GM19238 (cell line): Measurements from ENCODE around the gene TRABD.
"Not testable (repeated sequence)": the region's sequence is repeated elsewhere in the genome, so short reads cannot be mapped to it uniquely, and the experiment has no call there.

Experiments
- DNase-seq: peaks from one replicate; pipeline ENCODE4 v3.0.0; 2011; ENCODE audit warnings: low spot score; ENCODE audit not compliant: insufficient read length

The TRABD gene, protein sequence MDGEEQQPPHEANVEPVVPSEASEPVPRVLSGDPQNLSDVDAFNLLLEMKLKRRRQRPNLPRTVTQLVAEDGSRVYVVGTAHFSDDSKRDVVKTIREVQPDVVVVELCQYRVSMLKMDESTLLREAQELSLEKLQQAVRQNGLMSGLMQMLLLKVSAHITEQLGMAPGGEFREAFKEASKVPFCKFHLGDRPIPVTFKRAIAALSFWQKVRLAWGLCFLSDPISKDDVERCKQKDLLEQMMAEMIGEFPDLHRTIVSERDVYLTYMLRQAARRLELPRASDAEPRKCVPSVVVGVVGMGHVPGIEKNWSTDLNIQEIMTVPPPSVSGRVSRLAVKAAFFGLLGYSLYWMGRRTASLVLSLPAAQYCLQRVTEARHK

DNA sequence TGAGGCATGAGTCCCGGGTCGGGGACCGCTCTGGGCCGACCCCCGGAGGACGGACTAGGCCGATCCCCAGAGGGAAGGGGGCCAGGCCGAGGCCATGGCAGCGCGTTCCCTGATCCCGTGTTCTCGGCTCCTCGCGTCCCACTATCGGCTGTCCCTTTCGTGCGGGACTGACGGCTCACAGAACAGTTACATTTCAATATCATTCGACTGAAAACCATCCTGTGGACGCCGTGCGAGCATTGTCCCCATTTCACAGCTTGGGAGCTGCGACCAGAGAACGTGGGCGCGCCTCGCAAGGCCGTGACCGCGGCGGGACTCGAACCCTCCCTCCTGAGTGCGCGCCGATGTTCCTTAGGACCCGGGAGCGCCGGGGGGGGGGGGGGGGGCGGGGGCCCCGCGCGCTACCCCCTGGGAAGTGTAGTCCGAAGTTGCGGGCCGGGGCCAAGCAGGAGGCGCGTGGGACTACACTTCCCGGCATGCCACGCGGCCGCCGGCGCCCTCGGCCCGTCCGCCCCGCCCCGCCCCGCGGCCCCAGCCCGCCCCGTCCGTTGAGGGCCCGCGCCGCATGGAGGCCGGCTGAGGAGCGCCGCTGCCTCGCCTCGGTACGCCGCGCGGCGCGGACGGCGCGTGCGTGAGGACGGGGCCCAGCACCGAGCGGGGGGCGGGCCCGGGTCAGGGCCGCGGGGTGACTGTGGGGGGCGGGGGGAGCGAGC, at the start of gene TRABD:
Gene TRABD, plus strand, starts transcription at position 539 of the 713 bp plus-strand sequence. CDS start 7,148 bp downstream, outside the sequence.
- peak; percentile 98 for DNase-seq

DNA sequence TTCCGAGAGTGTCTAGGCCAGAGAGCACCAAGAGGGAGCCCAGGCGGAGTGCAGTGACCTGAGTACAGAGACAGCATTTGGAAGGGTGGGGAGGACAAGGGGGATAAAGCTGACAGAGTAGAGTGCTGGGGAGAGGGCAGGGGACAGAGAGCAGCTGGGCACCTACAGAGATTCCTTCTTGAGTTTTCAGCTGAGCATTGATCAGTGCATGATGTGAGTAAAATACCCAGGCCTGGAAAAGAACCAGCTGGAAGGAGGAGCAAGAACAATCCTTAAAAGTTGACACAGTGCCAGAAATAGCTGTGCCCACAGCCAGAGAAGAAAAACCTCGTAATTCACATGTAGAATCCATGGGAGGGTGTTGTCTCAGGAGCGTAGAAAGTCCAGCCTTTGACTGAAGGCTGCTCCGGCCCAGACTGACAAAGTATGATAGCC, 49.1 kb upstream of the TRABD start:
- DNase-seq = no peak

DNA sequence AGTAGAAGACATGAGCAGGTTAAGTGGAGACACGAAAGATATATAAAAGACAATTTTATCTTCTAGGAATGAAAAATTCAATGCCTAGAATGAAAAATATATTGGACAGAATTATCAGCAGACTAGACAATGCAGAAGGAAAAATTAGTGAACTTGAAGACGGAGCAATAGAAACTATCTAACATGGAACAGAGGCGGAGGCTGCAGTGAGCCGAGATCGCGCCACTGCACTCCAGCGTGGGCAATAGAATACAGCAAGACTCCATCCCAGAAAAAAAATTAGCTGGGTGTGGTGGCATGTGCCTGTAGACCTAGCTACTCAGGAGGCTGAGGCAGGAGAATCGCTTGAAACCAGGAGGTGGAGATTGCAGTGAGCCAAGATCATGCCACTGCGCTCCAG, 48.4 kb upstream of the TRABD start:
- not testable (repeated sequence) for DNase-seq

DNA sequence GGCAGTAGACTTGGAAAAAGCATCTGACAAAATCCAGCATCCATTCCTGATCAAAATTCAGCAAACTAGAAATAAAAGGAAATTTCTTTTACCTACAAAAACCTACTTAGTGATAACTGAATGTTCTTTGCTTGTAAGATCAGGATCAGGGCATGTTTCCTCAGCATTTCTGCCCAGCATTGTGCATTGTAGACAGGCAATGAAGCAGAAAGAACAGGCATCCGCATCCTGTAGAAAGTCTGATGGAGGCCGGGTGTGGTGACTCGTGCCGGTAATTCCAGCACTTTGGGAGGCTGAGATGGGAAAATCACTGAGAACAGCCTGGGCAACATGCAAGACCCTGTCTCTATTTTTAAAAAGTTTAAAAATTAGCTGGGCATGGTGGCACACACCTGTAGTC, 47.7 kb upstream of the TRABD start:
- no peak for DNase-seq

DNA sequence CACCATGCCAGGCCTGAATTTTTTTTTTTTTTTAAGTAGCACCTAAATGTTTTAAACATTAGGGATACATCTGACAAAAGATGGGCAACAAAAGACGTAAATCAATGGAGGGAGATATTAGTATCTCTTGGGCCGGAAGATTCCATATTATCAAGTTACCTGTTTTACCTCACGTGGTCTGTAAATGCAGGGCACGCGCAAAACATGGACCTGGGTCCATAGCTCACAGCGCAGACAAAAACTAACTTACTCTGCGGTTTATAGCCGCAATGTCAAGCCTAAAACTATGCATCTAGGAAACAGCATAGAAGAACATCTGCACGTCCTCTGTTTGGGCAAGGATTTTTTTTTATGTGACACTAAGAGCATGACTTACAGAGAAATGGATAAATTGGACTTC, 46.7 kb upstream of the TRABD start:
- no peak for DNase-seq

DNA sequence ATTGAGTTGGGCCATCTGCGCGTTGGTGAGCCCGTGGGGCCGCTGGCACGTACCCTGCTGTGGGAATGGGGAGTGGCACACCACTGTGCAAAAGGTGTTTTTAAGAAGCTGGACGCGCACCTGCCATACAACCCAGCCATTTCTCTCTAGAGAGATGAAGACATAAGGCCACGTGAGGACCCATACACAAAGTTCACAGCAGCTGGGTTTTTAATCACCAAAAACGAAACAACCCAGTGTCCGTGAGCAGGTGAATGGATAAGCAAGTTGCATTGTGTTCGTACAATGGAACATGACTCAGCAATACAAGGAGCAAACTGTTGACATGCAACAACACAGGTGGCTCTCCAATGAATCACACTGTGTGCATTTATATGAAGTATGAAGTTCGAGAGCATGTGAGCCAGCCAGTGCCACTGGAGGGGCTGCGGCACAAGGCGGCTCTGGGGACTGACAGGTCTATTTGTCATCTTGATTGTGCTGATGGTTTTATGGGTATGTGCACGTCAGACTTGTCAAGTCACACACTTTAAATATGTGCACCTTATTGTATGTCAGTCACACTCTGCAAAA, 45.8 kb upstream of the TRABD start:
- no peak for DNase-seq

DNA sequence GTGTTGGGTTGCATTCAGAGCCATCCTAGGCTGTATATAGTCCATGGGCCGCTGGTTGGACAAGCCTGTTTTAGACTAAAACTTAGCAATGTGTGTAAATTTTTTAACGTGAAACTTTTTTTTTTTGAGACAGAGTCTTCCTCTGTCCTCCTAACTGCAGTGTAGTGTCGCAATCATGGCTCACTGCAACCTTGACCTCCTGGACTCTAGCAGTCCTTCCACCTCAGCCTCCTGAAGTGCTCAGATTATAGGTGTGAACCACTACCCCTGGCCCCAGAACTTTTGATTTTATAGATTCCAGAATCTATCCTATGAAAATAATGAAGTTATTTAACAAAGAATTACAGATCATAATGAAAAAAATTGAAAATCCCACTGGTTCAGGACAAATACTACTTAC, 45.1 kb upstream of the TRABD start:
- no peak for DNase-seq

DNA sequence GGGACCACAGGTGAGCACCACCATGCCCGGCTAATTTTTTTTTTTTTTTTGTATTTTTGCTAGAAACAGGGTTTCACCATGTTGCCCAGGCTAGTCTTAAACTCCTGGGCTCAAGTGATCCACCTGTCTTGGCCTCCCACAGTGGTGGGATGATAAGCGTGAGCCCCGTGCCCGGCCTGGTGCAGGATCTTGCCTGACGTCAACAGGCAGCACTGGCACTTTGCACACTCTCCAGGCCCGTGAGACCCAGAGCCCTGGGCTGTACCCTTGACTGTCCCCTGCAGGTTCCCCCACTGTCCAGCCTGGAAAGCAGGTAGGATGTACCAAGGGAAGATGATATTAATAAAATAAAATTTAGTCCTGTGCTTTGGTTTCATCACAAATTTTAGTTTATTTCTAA, 44.3 kb upstream of the TRABD start:
- DNase-seq = no peak

DNA sequence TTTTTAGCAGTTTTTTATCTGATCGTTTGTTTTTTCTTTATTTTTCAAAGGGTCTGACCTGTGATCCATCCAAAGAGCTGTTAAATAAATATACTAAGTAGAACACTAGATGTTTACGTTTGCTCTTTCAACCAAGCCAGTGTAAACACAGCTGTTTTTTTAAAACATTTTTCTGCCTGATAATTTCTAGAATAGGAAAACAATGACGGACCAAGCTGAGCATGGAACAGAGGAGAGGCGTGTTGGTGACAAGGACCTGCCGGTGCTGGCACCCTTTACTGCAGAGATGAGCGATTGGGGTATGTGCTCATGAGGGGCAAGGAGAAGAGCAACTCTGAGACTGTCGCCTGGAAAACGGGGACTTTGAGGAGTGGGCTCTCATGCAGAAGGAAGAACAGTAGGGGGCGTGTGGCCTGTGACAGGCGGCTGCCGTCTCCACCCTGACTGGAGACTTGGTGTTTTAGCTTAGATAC, 43.8 kb upstream of the TRABD start:
- no peak for DNase-seq

DNA sequence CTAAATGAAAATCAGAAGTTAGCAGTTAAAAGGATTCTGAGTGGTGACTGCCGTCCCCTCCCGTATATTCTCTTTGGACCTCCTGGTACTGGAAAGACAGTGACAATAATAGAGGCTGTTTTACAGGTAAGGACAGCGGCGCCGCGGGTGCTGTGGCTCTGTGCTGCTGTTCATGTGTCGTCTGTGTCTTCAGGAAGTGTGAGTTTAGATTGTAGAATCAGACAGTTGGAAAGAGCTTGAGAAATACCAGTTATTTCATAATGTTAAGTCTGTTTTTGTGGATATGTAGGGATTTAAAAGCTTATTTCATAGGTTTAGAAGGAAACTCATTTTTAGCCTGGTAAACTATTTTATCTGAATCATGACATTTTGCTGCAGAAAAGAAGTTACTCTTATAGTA, 42.6 kb upstream of the TRABD start:
- DNase-seq = no peak

DNA sequence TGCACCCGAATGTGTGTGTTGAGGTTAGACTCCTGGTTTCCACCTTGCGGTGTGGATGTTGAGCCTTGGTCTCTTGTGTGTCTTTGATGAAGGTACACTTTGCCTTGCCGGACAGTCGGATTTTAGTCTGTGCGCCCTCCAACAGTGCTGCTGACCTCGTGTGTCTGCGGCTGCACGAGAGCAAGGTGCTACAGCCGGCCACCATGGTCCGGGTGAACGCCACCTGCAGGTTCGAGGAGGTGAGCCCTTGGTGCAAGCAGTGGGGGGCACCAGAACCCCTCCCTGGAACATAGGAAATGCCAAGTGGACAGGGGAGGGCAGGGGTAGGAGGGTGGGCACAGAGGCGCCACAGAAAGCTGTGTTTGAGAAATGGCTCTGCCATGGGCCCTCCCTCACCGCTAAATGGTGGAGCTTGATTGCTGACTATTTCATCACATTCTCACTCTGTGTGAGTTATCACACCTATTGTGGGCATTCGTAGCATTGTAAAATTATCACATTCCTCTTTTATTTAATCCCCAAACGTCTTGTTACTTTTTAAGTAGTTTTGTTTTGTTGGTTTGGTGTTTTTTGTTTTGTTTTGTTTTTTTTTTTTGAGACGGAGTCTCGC, 41.6 kb upstream of the TRABD start:
- DNase-seq = no peak

DNA sequence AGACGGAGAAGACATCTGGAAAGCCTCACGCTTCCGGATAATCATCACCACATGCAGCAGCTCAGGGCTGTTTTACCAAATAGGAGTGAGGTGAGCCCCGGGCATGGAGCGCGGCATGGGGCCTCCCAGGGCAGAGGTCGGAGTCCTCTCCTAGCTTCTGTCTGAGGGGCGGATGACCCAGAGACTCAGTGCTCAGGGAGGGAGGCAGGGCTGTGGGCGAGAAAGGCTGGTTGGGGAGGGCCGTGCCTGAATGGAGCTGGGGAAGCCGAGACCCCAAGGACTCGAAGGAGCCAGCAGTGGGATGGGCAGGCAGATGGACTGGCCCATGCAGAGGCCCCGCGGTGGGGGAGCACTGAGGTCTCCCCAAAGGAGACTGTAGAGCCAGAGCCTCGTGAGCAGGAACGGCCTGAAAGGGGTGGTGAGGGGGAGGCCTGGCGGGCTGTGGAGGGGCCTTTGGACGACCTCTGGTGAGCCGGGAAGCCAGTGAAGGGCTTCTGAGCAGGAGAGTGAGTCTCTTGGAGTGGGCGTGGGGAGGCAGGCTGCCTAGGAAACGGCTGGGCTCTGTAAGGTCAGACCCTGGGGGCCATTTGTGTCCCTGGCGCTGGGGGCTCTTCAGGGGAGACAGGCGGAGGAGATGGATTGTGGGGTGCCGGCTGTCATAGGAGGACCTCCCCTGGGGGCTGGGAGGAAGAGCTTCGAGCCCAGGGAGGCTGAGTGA, 39.8 kb upstream of the TRABD start:
- DNase-seq = no peak

DNA sequence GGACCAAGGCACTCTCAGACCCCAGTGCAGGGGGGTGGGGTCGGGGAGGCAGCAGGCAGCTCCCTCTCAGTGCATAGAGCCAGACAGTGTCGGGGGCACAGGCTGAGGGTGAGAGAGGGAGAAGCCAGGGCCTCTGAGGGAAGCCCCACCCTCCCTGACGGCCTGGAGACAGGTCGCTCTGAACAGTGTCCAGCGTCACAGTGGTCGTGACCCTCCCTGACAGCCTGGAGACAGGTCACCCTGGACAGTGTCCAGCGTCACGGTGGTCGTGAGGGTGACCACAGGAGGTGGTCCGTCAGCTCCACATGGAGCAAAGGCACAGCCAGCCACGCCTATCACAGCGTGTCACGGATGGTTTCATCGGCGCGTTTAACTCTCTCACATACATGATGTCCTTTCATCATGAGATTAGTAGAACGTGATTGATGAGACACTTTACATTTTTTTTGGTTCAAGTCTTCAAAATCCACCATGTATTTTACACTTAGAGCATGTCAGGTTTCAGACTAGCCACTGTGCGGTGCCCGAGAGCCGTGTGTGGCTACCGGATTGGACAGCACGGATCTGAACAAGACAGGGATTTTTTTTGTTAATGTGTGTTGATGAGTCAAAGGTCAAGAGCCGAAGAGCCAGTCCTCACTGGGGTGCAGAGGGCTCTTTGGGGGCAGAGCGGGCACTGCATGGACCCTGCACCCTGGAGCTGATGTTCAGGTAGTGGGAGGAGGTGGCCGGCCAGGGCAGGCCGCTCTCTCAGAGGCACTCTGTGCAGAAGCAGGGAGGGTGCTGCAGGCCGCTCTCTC, 39.1 kb upstream of the TRABD start:
- no peak for DNase-seq

DNA sequence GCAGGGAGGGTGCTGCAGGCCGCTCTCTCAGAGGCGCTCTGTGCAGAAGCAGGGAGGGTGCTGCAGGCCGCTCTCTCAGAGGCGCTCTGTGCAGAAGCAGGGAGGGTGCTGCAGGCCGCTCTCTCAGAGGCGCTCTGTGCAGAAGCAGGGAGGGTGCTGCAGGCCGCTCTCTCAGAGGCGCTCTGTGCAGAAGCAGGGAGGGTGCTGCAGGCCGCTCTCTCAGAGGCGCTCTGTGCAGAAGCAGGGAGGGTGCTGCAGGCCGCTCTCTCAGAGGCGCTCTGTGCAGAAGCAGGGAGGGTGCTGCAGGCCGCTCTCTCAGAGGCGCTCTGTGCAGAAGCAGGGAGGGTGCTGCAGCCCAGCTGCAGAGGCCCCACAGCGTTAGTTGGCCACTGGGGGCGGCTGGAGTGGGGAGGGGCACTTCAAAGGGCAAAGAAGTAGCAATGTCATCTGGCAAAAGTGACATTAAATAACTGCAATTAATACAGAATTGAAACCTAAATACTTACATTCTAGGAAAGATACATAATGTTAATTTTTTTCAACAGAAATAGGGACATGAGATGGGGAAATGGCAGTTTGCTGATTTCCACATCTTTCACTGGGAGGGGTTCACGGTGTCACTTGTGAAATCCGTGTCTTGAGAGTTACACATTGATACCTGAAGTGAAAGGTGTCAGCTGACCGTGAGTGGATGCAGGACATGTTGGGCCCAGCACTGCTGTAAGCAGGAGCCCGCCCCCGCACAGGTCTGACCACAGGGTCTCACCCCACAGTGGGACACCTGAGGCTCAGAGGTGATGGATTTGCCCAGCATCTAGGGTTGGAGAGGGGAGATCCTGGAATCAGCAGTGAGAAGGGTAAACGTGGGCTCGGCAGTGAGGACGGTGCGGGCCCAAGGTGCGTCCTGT, 38.2 kb upstream of the TRABD start:
- DNase-seq = not testable (repeated sequence)

DNA sequence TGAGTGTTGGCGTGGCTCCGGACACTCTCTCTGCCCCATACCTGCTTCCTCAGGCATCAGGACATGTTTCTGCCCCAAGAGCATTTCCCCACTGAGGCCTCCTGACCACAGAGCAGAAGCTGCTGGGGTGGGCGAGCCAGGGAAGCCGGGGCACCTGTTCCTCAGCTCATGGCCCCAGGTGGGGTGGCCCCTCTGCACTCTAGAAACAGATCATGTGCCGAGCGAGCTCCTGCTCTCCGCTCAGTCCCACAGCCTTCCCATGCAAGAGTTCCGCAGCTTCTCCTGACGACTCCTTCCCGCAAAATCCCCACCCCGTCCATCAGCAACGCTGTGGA, 37.6 kb upstream of the TRABD start:
- no peak for DNase-seq

DNA sequence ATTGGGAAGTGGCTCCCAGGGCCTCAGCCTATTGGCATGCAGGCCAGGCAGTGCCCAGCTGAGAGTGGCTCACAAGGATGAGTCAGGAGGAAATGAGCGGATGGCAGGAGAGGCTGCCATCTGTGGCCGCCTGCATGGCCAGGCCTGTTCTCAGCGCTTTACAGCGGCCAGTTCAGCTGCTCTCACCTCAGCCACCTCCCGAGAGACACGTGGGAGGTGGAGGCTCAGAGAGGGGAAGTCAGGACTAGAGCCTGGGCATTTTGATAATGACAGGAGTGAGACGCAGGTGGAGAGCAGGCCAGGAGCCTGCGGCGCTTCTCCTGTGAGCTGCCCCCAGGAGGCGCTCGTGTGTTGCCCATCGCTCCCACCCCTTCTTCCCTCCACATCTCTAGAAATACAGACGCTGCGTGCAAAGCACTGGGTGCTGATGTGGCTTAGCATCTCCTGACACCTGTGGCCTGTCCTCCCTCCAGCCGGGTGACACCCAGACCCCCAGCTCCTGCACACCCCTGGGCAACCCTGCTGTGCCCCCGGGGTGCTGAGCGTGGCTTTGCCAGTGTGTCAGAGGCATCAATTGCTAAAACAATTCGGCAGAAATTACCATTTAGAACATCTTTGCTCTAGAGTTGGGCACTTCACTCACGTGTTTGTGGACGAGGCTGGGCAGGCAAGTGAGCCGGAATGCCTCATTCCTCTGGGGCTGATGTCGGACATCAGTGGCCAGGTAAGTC, 36.6 kb upstream of the TRABD start:
- peak; percentile 87 for DNase-seq

DNA sequence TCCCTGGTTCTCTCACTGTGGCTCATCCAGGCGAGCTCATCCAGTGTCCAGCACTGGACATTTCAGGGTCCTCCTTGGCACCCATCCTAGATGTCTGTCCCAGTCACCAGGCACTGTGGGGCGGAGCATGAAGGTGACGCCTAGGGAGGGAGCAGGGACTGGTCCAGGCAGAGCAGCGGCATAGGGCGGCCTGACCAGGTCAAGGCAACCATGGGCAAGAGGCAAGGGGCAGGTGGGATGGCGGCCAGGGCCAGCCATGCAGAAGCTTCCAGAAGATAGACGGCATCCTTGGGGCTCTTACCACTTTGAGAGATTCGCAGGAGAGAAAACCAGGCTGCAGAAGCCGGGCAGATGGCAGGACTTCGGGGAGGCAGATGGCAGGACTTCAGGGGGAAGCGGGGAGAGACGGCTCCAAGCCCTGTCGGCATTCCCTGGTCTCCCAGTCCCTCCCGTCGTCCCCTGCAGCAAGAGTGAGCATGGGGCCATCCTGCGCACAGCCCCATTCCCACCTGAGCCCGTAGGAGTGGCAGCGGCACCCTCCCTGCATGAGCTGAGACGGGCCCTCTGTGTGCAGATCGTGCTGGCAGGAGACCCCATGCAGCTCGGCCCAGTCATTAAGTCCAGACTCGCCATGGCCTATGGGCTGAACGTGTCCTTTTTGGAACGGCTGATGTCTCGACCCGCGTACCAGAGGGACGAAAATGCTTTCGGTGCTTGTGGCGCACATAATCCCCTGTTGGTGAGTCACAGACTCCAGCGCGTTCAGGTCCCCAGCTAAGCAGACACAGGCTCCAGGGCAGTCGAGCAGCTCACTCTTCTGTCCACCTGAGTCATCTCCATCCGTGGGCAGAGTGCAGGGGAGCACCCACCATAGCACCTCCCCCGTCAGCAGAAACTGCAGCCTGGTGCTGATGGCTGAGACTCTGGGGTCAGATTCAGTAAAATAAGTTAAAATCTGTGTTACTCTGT, 35.3 kb upstream of the TRABD start:
- no peak for DNase-seq
